ENCODE measurements around the gene NCKAP5L.

NCKAP5L gene

GRCh38 chr12:49811961-49812401 lies 16.2 kb downstream of the NCKAP5L start:
- Histone ChIP-seq H3K27ac (ENCODE audit: low read depth, low read length) (peak overlapping the region; percentile 33), H3K36me3 (ENCODE audit: control insufficient read depth, low read length) (no peaks in the 10 kb centered on the region), H4K20me1 (ENCODE audit: control insufficient read depth, insufficient read depth, low read depth, low read length) (no peaks in the 10 kb centered on the region), H3K9me3 (ENCODE audit: control insufficient read depth, insufficient read depth, low read length) (no peaks in the 10 kb centered on the region), H3F3A (ENCODE audit: control insufficient read depth, insufficient read depth) (peaks cover 3% of the 10 kb centered on the region; the same call in 1 of the 2 replicates), H3K4me2 (ENCODE audit: low read length) (peak overlapping the region; percentile 75), H3K27me3 (ENCODE audit: control insufficient read depth, low read length) (no peaks in the 10 kb centered on the region), H3K4me3 (ENCODE audit: low read length) (peak overlapping the region; percentile 61), H3K4me1 (ENCODE audit: control insufficient read depth, low read length) (peaks cover 44% of the 10 kb centered on the region), H3K79me2 (ENCODE audit: control insufficient read depth, low read length) (0 out of 2 replicates have a peak, but pooled peaks cover 3% of the 10 kb centered on the region), H3K9me2 (replicated peaks; ENCODE audit: control insufficient read depth, low read length) (no peaks in the 10 kb centered on the region)
- TF ChIP-seq CTCF (IDR thresholded peaks at IDR 0.05; ENCODE audit: low read depth, low read length, poor library complexity, severe bottlenecking) (no peak), EZH2phosphoT487 (IDR thresholded peaks at IDR 0.05; ENCODE audit: borderline replicate concordance, low read length) (no peak)

GRCh38 chr12:49811136-49811535 lies 17.1 kb downstream of the NCKAP5L start:
- Histone ChIP-seq H3K27me3 (ENCODE audit: control insufficient read depth, low read length) (no peaks in the 10 kb centered on the region), H4K20me1 (ENCODE audit: control insufficient read depth, insufficient read depth, low read depth, low read length) (no peaks in the 10 kb centered on the region), H3K27ac (ENCODE audit: low read depth, low read length) (no peak overlapping the region; the same call in 1 of the 2 replicates), H3F3A (ENCODE audit: control insufficient read depth, insufficient read depth) (peaks cover 3% of the 10 kb centered on the region; the same call in 1 of the 2 replicates), H3K9me3 (ENCODE audit: control insufficient read depth, insufficient read depth, low read length) (no peaks in the 10 kb centered on the region), H3K36me3 (ENCODE audit: control insufficient read depth, low read length) (no peaks in the 10 kb centered on the region), H3K9me2 (replicated peaks; ENCODE audit: control insufficient read depth, low read length) (no peaks in the 10 kb centered on the region), H3K4me1 (ENCODE audit: control insufficient read depth, low read length) (peaks cover 44% of the 10 kb centered on the region), H3K4me3 (ENCODE audit: low read length) (peak overlapping the region; percentile 61), H3K79me2 (ENCODE audit: control insufficient read depth, low read length) (0 out of 2 replicates have a peak, but pooled peaks cover 3% of the 10 kb centered on the region), H3K4me2 (ENCODE audit: low read length) (peak overlapping the region; percentile 75)
- TF ChIP-seq CTCF (IDR thresholded peaks at IDR 0.05; ENCODE audit: low read depth, low read length, poor library complexity, severe bottlenecking) (no peak), EZH2phosphoT487 (IDR thresholded peaks at IDR 0.05; ENCODE audit: borderline replicate concordance, low read length) (no peak)

DNA sequence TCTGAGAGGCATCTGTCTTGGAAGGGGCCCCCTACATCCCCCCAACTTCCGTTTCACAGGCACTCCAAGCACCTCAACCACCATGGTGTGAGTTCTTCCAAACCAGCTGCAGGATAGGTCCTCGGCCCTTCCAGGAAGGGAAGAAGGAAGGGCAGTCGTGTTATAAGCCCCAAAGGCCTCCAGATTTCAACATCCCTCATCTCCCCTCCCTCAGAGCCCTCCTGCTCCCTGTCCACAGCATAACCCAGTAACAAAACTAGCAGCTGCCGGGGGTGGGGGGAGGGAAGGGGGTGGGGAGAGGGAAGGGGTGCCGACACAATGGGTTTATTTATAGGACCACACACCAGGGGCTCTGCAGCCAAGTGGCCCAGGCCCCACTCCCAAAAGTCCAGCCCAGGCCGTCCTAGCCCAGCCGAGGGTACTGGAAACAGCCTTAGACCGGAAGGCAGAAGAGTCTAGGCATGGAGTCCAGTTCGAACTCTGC lies 18.3 kb downstream of the NCKAP5L start:
- H3K79me2 ChIP-seq (ENCODE audit: control insufficient read depth, low read length), result 0 out of 2 replicates have a peak, but pooled peaks cover 3% of the 10 kb centered on the region
- no peaks in the 10 kb centered on the region for H3K9me2 ChIP-seq (replicated peaks; ENCODE audit: control insufficient read depth, low read length)
- H3K27me3 ChIP-seq (ENCODE audit: control insufficient read depth, low read length), result no peaks in the 10 kb centered on the region
- H3K4me2 ChIP-seq (ENCODE audit: low read length), result peak overlapping the region; percentile 35
- H3F3A ChIP-seq (ENCODE audit: control insufficient read depth, insufficient read depth), result peaks cover 3% of the 10 kb centered on the region; the same call in 1 of the 2 replicates
- no peaks in the 10 kb centered on the region for H4K20me1 ChIP-seq (ENCODE audit: control insufficient read depth, insufficient read depth, low read depth, low read length)
- peaks cover 44% of the 10 kb centered on the region for H3K4me1 ChIP-seq (ENCODE audit: control insufficient read depth, low read length)
- no peaks in the 10 kb centered on the region for H3K9me3 ChIP-seq (ENCODE audit: control insufficient read depth, insufficient read depth, low read length)
- no peak overlapping the region for H3K27ac ChIP-seq (ENCODE audit: low read depth, low read length)
- TF ChIP-seq EZH2phosphoT487 (IDR thresholded peaks at IDR 0.05; ENCODE audit: borderline replicate concordance, low read length), result no peak
- no peak for TF ChIP-seq CTCF (IDR thresholded peaks at IDR 0.05; ENCODE audit: low read depth, low read length, poor library complexity, severe bottlenecking)
- 0 out of 2 replicates have a peak overlapping the region, but pooled peaks have one; percentile 6 for H3K4me3 ChIP-seq (ENCODE audit: low read length)
- H3K36me3 ChIP-seq (ENCODE audit: control insufficient read depth, low read length), result no peaks in the 10 kb centered on the region
